GM12874 (cell line): ENCODE results near the gene RHCG.
A peak's percentile ranks its signal among the peaks of the same experiment; 100 is the strongest.

Experiments used
- TF ChIP-seq, protein P1 (sequence below): IDR thresholded peaks from 2 replicates; pipeline ENCODE4 v1.5.1; 2011; ENCODE audit warnings: low read depth, mild to moderate bottlenecking, control low read depth, low read length, moderate library complexity; ENCODE audit not compliant: insufficient read depth

The RHCG gene

DNA sequence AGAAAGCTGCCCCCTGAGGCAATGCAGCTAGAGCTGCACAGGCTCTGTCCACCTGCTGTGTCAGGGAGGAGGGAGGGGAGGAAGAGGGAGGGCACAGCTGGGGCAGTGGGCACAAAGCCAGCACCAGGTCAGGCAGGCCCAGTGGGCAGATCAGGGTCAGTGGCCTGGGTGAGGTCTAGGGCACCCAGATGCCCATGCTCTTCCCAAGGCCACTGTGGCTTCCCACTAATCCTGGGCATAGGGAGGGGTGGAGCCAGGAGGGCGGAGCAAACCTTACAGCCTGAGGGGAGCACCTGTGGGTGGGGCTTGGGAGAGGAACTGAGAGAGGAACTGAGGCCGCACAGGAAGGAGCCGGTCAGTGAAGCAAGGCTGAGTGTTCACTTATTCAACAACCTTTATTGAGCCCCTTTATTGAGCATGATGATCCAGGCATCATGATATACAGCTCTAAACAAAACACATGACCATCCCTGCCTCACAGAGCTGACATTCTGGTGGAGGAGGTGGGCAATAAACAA is 55.0 kb downstream of the RHCG start:
- TF ChIP-seq, protein P1, sequence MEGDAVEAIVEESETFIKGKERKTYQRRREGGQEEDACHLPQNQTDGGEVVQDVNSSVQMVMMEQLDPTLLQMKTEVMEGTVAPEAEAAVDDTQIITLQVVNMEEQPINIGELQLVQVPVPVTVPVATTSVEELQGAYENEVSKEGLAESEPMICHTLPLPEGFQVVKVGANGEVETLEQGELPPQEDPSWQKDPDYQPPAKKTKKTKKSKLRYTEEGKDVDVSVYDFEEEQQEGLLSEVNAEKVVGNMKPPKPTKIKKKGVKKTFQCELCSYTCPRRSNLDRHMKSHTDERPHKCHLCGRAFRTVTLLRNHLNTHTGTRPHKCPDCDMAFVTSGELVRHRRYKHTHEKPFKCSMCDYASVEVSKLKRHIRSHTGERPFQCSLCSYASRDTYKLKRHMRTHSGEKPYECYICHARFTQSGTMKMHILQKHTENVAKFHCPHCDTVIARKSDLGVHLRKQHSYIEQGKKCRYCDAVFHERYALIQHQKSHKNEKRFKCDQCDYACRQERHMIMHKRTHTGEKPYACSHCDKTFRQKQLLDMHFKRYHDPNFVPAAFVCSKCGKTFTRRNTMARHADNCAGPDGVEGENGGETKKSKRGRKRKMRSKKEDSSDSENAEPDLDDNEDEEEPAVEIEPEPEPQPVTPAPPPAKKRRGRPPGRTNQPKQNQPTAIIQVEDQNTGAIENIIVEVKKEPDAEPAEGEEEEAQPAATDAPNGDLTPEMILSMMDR = no peak

GRCh38 chr15:89439764-89440163 is 56.6 kb downstream of the RHCG start:
- TF ChIP-seq, protein P1 = no peak

GRCh38 chr15:89436560-89437311 is 59.6 kb downstream of the RHCG start:
- TF ChIP-seq, protein P1 = no peak

GRCh38 chr15:89435362-89435761 is 61.0 kb downstream of the RHCG start:
- TF ChIP-seq, protein P1 = no peak

- TF ChIP-seq, protein P1 = no peak
Measured at GRCh38 chr15:89433686-89434085, 62.7 kb downstream of the RHCG start.

GRCh38 chr15:89430530-89431341 is 65.6 kb downstream of the RHCG start:
- TF ChIP-seq, protein P1 = peak; percentile 97

DNA sequence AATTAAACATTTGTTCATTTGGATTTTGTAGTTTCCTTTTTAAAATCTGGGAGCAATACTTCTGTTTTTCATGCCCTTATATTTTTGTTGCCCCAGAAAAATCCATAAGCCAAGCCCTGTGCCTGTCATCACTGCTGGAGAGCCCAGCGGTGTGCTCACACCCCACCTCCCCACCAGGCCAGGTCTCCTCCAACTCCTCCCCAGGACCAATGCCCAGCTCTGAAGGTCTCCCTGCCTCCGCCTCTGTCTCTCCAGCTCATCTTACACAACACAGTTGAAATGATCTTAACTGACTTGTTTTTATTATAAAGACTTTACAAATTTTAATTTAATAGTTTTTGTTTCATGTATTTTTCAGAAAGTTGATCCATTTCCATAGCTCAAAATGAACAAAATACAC is 66.4 kb downstream of the RHCG start:
- TF ChIP-seq, protein P1 = no peak
